ENCODE data around the gene PCYT2. TPM values are rescaled to one million over a fixed set of nuclear protein-coding genes. Genes with fewer than 3 reads are reported as not detected.

PCYT2 gene
- total and polyA plus RNA-seq, 9 of the 15 experiments (the other 6 are each of a cell fraction or from before 2014, with no cell fraction given) = 0.92 to 134 (median 82.5) TPM

- no peak for TF ChIP-seq CTCFL (IDR thresholded peaks at IDR 0.05; ENCODE audit: borderline replicate concordance, insufficient read depth, low read depth, low read length, poor library complexity, severe bottlenecking)
- TF ChIP-seq CBX8 (IDR thresholded peaks at IDR 0.05; ENCODE audit: borderline replicate concordance, extremely low read depth, low read depth, low read length, poor library complexity, severe bottlenecking) = no peak
- no peak for TF ChIP-seq ZNF133 (CRISPR knock-in tag; IDR thresholded peaks at IDR 0.05)
- TF ChIP-seq TOE1 (IDR thresholded peaks at IDR 0.05; ENCODE audit: borderline replicate concordance) = no peak
- no peak for TF ChIP-seq TOE1 (CRISPR knock-in tag; IDR thresholded peaks at IDR 0.05; ENCODE audit: borderline replicate concordance, low read depth)
- peak; percentile 96 for TF ChIP-seq ATF3 (IDR thresholded peaks at IDR 0.05)
- TF ChIP-seq ATF3 (CRISPR knock-in tag; conservative IDR thresholded peaks at IDR 0.05) = peak; percentile 47; the same call in 1 of the 2 replicates
- TF ChIP-seq SRF (CRISPR knock-in tag; IDR thresholded peaks at IDR 0.05) = no peak
- TF ChIP-seq PRPF4 (IDR thresholded peaks at IDR 0.05; ENCODE audit: insufficient read depth, low read depth, low read length, poor library complexity, severe bottlenecking) = peak; percentile 46
- TF ChIP-seq HES1 (IDR thresholded peaks at IDR 0.05; ENCODE audit: low read depth) = peak; percentile 64
- no peak for TF ChIP-seq ATF1 (CRISPR knock-in tag; IDR thresholded peaks at IDR 0.05)
- peak; percentile 73 for TF ChIP-seq ATF1 (tag; IDR thresholded peaks at IDR 0.05)
- TF ChIP-seq HBP1 (CRISPR knock-in tag; IDR thresholded peaks at IDR 0.05) = no peak
- no peak for TF ChIP-seq WHSC1 (IDR thresholded peaks at IDR 0.05; ENCODE audit: low read length)
- TF ChIP-seq EZH2 (IDR thresholded peaks at IDR 0.05; ENCODE audit: borderline replicate concordance, low read depth, low read length) = no peak
- TF ChIP-seq SRSF9 (IDR thresholded peaks at IDR 0.05; ENCODE audit: borderline replicate concordance, low read depth, low read length) = no peak
- TF ChIP-seq ELF1 (tag; IDR thresholded peaks at IDR 0.05) = peak; percentile 64
- no peak for TF ChIP-seq ZNF766 (CRISPR knock-in tag; conservative IDR thresholded peaks at IDR 0.05)
- peak in 1 of 2 experiments; percentile 35; a peak in 1 of 4 replicates for TF ChIP-seq KDM1A (IDR thresholded peaks at IDR 0.05)
- TF ChIP-seq PTTG1 (tag; IDR thresholded peaks at IDR 0.05; ENCODE audit: low read depth) = no peak
- TF ChIP-seq ZSCAN32 (CRISPR knock-in tag; IDR thresholded peaks at IDR 0.05) = no peak
- peak in 1 of 2 experiments; percentile 21; a peak in 1 of 4 replicates for TF ChIP-seq RCOR1 (IDR thresholded peaks at IDR 0.05; ENCODE audit: borderline replicate concordance in 1 of 2, low read depth in 2 of 2, low read length in 2 of 2)
These were observed 15.4 kb upstream of the PCYT2 start (continued) for GRCh38 chr17:81926451-81927151.
